Stomach smooth muscle (tissue), 2 donors: ENCODE measurements around the gene CHST9.
"Not testable (repeated sequence)": the region's sequence is repeated elsewhere in the genome, so short reads cannot be mapped to it uniquely, and the experiment has no call there.

ENCODE experiments used
- H3K27ac ChIP-seq: one replicate; pipeline ENCODE4 v1.7.0; 2013; ENCODE audit warnings: mild to moderate bottlenecking, low read length, inconsistent platforms
- H3K27me3 ChIP-seq, 2 donors: one replicate each; pipeline ENCODE4 v1.7.0; 2013; ENCODE audit warnings: low read length in 2 of 2; ENCODE audit not compliant: insufficient read depth in 2 of 2, control insufficient read depth in 1 of 2
- H3K36me3 ChIP-seq, 2 donors: one replicate each; pipeline ENCODE4 v1.7.0; 2013; ENCODE audit warnings: low read length in 2 of 2; ENCODE audit not compliant: control insufficient read depth in 2 of 2, insufficient read depth in 2 of 2
- H3K4me1 ChIP-seq: one replicate; pipeline ENCODE4 v1.7.0; 2013; ENCODE audit warnings: low read length; ENCODE audit not compliant: control insufficient read depth, insufficient read depth
- H3K4me3 ChIP-seq, 2 donors: one replicate each; pipeline ENCODE4 v1.7.0; 2013; ENCODE audit warnings: low read length in 2 of 2
- H3K9ac ChIP-seq, 2 donors: one replicate each; pipeline ENCODE4 v1.7.0; 2013; ENCODE audit warnings: low read length in 2 of 2, mild to moderate bottlenecking in 1 of 2
- H3K9me3 ChIP-seq, 2 donors: one replicate each; pipeline ENCODE4 v1.7.0; 2013; ENCODE audit warnings: low read length in 2 of 2; ENCODE audit not compliant: control insufficient read depth in 2 of 2
- donor health status: healthy.
- donor health status: Pancreatic carcinoma.

The CHST9 gene

GRCh38 chr18:26940744-26941398, 244.2 kb downstream of the CHST9 start:
- no peak overlapping the region for H3K9ac ChIP-seq
- H3K36me3 ChIP-seq, result no peaks in the 10 kb centered on the region
- no peaks in the 10 kb centered on the region for H3K27me3 ChIP-seq
- H3K4me3 ChIP-seq, result no peak overlapping the region
- no peaks in the 10 kb centered on the region for H3K9me3 ChIP-seq
- H3K27ac ChIP-seq, result no peak overlapping the region
- H3K4me1 ChIP-seq, result peaks cover 3% of the 10 kb centered on the region

GRCh38 chr18:26931659-26932058, 253.4 kb downstream of the CHST9 start:
- Histone ChIP-seq H3K4me3 (no peak overlapping the region), H3K36me3 (no peaks in the 10 kb centered on the region), H3K27me3 (no peaks in the 10 kb centered on the region), H3K9me3 (no peaks in the 10 kb centered on the region), H3K27ac (no peak overlapping the region), H3K9ac (no peak overlapping the region), H3K4me1 (no peaks in the 10 kb centered on the region)

- H3K4me1 ChIP-seq, result no peaks in the 10 kb centered on the region
- no peaks in the 10 kb centered on the region for H3K36me3 ChIP-seq
- no peaks in the 10 kb centered on the region for H3K9me3 ChIP-seq
- no peak overlapping the region for H3K27ac ChIP-seq
- H3K27me3 ChIP-seq, result no peaks in the 10 kb centered on the region
- H3K9ac ChIP-seq, result no peak overlapping the region
- H3K4me3 ChIP-seq, result no peak overlapping the region
Measured at GRCh38 chr18:26930630-26931029, 254.5 kb downstream of the CHST9 start.

- Histone ChIP-seq H3K4me3 (no peak overlapping the region), H3K4me1 (no peaks in the 10 kb centered on the region), H3K27ac (no peak overlapping the region), H3K27me3 (no peaks in the 10 kb centered on the region), H3K9me3 (no peaks in the 10 kb centered on the region), H3K36me3 (no peaks in the 10 kb centered on the region), H3K9ac (no peak overlapping the region)
Measured at GRCh38 chr18:26928670-26929313, 256.3 kb downstream of the CHST9 start.

- not testable (repeated sequence) for H3K4me1 ChIP-seq, H3K9me3 ChIP-seq, H3K9ac ChIP-seq, H3K4me3 ChIP-seq, H3K36me3 ChIP-seq, H3K27me3 ChIP-seq, H3K27ac ChIP-seq
Measured at GRCh38 chr18:26927822-26928221, 257.3 kb downstream of the CHST9 start.

GRCh38 chr18:26926066-26926675, 258.9 kb downstream of the CHST9 start:
- H3K36me3 ChIP-seq, result no peaks in the 10 kb centered on the region

GRCh38 chr18:26925313-26925712, 259.8 kb downstream of the CHST9 start:
- Histone ChIP-seq H3K4me3 (no peak overlapping the region), H3K9ac (no peak overlapping the region), H3K4me1 (no peaks in the 10 kb centered on the region)

More at GRCh38 chr18:26926066-26926675, 258.9 kb downstream of the CHST9 start:
- Histone ChIP-seq H3K4me3 (no peak overlapping the region), H3K27ac (no peak overlapping the region), H3K9ac (no peak overlapping the region), H3K9me3 (no peaks in the 10 kb centered on the region), H3K27me3 (no peaks in the 10 kb centered on the region), H3K4me1 (no peaks in the 10 kb centered on the region)

GRCh38 chr18:26922313-26922712, 262.8 kb downstream of the CHST9 start:
- no peaks in the 10 kb centered on the region for H3K36me3 ChIP-seq

More at GRCh38 chr18:26925313-26925712, 259.8 kb downstream of the CHST9 start:
- H3K36me3 ChIP-seq, result no peaks in the 10 kb centered on the region
- no peak overlapping the region for H3K27ac ChIP-seq
- no peaks in the 10 kb centered on the region for H3K9me3 ChIP-seq
- no peaks in the 10 kb centered on the region for H3K27me3 ChIP-seq

GRCh38 chr18:26920644-26921043, 264.5 kb downstream of the CHST9 start:
- Histone ChIP-seq H3K36me3 (no peaks in the 10 kb centered on the region), H3K27me3 (no peaks in the 10 kb centered on the region), H3K9me3 (no peaks in the 10 kb centered on the region), H3K27ac (no peak overlapping the region), H3K4me1 (no peaks in the 10 kb centered on the region), H3K9ac (no peak overlapping the region), H3K4me3 (no peak overlapping the region)

More at GRCh38 chr18:26922313-26922712, 262.8 kb downstream of the CHST9 start:
- H3K9ac ChIP-seq, result no peak overlapping the region
- no peaks in the 10 kb centered on the region for H3K9me3 ChIP-seq
- H3K27ac ChIP-seq, result no peak overlapping the region
- H3K27me3 ChIP-seq, result no peaks in the 10 kb centered on the region
- no peaks in the 10 kb centered on the region for H3K4me1 ChIP-seq
- H3K4me3 ChIP-seq, result no peak overlapping the region

GRCh38 chr18:26919627-26920026, 265.5 kb downstream of the CHST9 start:
- Histone ChIP-seq H3K4me3 (no peak overlapping the region), H3K4me1 (no peaks in the 10 kb centered on the region), H3K36me3 (no peaks in the 10 kb centered on the region), H3K27me3 (no peaks in the 10 kb centered on the region), H3K9ac (no peak overlapping the region), H3K27ac (no peak overlapping the region), H3K9me3 (no peaks in the 10 kb centered on the region)

GRCh38 chr18:26919201-26919600, 265.9 kb downstream of the CHST9 start:
- no peaks in the 10 kb centered on the region for H3K9me3 ChIP-seq
- no peaks in the 10 kb centered on the region for H3K4me1 ChIP-seq
- H3K27me3 ChIP-seq, result no peaks in the 10 kb centered on the region
- H3K9ac ChIP-seq, result no peak overlapping the region
- H3K27ac ChIP-seq, result no peak overlapping the region
- H3K4me3 ChIP-seq, result no peak overlapping the region
- no peaks in the 10 kb centered on the region for H3K36me3 ChIP-seq
